Skeletal muscle satellite cell (primary cell): ENCODE measurements around the gene CMTM8.

Source experiments
- H3K27me3 ChIP-seq: 2 replicates; pipeline ENCODE4 v1.7.0; 2013; ENCODE audit warnings: low read length; ENCODE audit not compliant: control insufficient read depth, insufficient read depth
- H3K36me3 ChIP-seq: 2 replicates; pipeline ENCODE4 v1.7.0; 2013; ENCODE audit warnings: mild to moderate bottlenecking, control low read depth, low read length; ENCODE audit not compliant: insufficient read depth
- H3K4me1 ChIP-seq: 2 replicates; pipeline ENCODE4 v1.7.0; 2013; ENCODE audit warnings: low read length; ENCODE audit not compliant: control insufficient read depth, insufficient read depth
- H3K4me2 ChIP-seq: 2 replicates; pipeline ENCODE4 v1.7.0; 2013; ENCODE audit warnings: mild to moderate bottlenecking, low read length
- H3K4me3 ChIP-seq: 2 replicates; pipeline ENCODE4 v1.7.0; 2013; ENCODE audit warnings: low read length
- H3K9ac ChIP-seq: 2 replicates; pipeline ENCODE4 v1.7.0; 2013; ENCODE audit warnings: mild to moderate bottlenecking, low read depth, low read length, moderate library complexity
- H3K9me3 ChIP-seq: replicated peaks from 2 replicates; pipeline ENCODE4 v1.7.0; 2013; ENCODE audit warnings: mild to moderate bottlenecking, control low read depth, low read length

Gene CMTM8

GRCh38 chr3:32391643-32392535, 153.4 kb downstream of the CMTM8 start, which contains the start of gene CMTM7:
CMTM7 (plus strand) TSS chr3:32391853; CDS start chr3:32391907, 54 bp downstream.
- H3K4me2 ChIP-seq, result peak within 1 kb of the TSS; percentile 88
- H3K4me3 ChIP-seq, result peak within 1 kb of the TSS; percentile 94
- no peaks in the 10 kb centered on the region for H3K27me3 ChIP-seq
- H3K36me3 ChIP-seq, result no peaks in the 10 kb centered on the region
- peaks cover 12% of the 10 kb centered on the region for H3K4me1 ChIP-seq
- no peaks in the 10 kb centered on the region for H3K9me3 ChIP-seq
- peak within 1 kb of the TSS; percentile 86 for H3K9ac ChIP-seq

GRCh38 chr3:32392536-32393302, 154.2 kb downstream of the CMTM8 start:
- peak overlapping the region; percentile 86 for H3K9ac ChIP-seq
- H3K36me3 ChIP-seq, result no peaks in the 10 kb centered on the region
- no peaks in the 10 kb centered on the region for H3K9me3 ChIP-seq
- H3K4me3 ChIP-seq, result peak overlapping the region; percentile 94
- no peaks in the 10 kb centered on the region for H3K27me3 ChIP-seq
- H3K4me1 ChIP-seq, result peaks cover 12% of the 10 kb centered on the region
- H3K4me2 ChIP-seq, result peak overlapping the region; percentile 88

- no peaks in the 10 kb centered on the region for H3K36me3 ChIP-seq
- no peak overlapping the region for H3K4me3 ChIP-seq
- peaks cover 14% of the 10 kb centered on the region for H3K4me1 ChIP-seq
- H3K9ac ChIP-seq, result no peak overlapping the region
- no peak overlapping the region for H3K4me2 ChIP-seq
- H3K27me3 ChIP-seq, result no peaks in the 10 kb centered on the region
- no peaks in the 10 kb centered on the region for H3K9me3 ChIP-seq
These were observed 157.0 kb downstream of the CMTM8 start for GRCh38 chr3:32395496-32395895.

- H3K36me3 ChIP-seq, result no peaks in the 10 kb centered on the region
- H3K9ac ChIP-seq, result no peak overlapping the region
- no peaks in the 10 kb centered on the region for H3K9me3 ChIP-seq
- H3K27me3 ChIP-seq, result no peaks in the 10 kb centered on the region
- H3K4me1 ChIP-seq, result peaks cover 17% of the 10 kb centered on the region
- no peak overlapping the region for H3K4me3 ChIP-seq
- no peak overlapping the region for H3K4me2 ChIP-seq
These were observed 159.5 kb downstream of the CMTM8 start for GRCh38 chr3:32397941-32398340.

GRCh38 chr3:32398531-32398930, 160.1 kb downstream of the CMTM8 start:
- H3K4me3 ChIP-seq, result no peak overlapping the region
- H3K4me2 ChIP-seq, result no peak overlapping the region
- peaks cover 15% of the 10 kb centered on the region for H3K4me1 ChIP-seq
- H3K36me3 ChIP-seq, result no peaks in the 10 kb centered on the region
- no peak overlapping the region for H3K9ac ChIP-seq
- no peaks in the 10 kb centered on the region for H3K9me3 ChIP-seq
- no peaks in the 10 kb centered on the region for H3K27me3 ChIP-seq

- Histone ChIP-seq H3K36me3 (no peaks in the 10 kb centered on the region), H3K27me3 (no peaks in the 10 kb centered on the region), H3K4me3 (no peak overlapping the region), H3K9me3 (no peaks in the 10 kb centered on the region), H3K4me2 (no peak overlapping the region), H3K4me1 (peaks cover 15% of the 10 kb centered on the region), H3K9ac (no peak overlapping the region)
These were observed 160.6 kb downstream of the CMTM8 start for GRCh38 chr3:32399030-32399620.

- Histone ChIP-seq H3K9ac (peak overlapping the region; percentile 89), H3K4me1 (peaks cover 15% of the 10 kb centered on the region), H3K36me3 (no peaks in the 10 kb centered on the region), H3K4me2 (peak overlapping the region; percentile 98), H3K4me3 (peak overlapping the region; percentile 74), H3K9me3 (no peaks in the 10 kb centered on the region), H3K27me3 (no peaks in the 10 kb centered on the region)
These were observed 162.6 kb downstream of the CMTM8 start for GRCh38 chr3:32401126-32401525.

GRCh38 chr3:32401556-32402081, 163.1 kb downstream of the CMTM8 start:
- Histone ChIP-seq H3K27me3 (no peaks in the 10 kb centered on the region), H3K4me1 (peaks cover 15% of the 10 kb centered on the region)

GRCh38 chr3:32403663-32404062, 165.2 kb downstream of the CMTM8 start:
- Histone ChIP-seq H3K27me3 (no peaks in the 10 kb centered on the region), H3K9ac (no peak overlapping the region), H3K4me1 (peaks cover 15% of the 10 kb centered on the region), H3K9me3 (no peaks in the 10 kb centered on the region), H3K4me3 (no peak overlapping the region), H3K36me3 (no peaks in the 10 kb centered on the region), H3K4me2 (no peak overlapping the region)

More at GRCh38 chr3:32401556-32402081, 163.1 kb downstream of the CMTM8 start:
- H3K9me3 ChIP-seq, result no peaks in the 10 kb centered on the region
- no peaks in the 10 kb centered on the region for H3K36me3 ChIP-seq
- peak overlapping the region; percentile 89 for H3K9ac ChIP-seq
- peak overlapping the region; percentile 74 for H3K4me3 ChIP-seq
- peak overlapping the region; percentile 98 for H3K4me2 ChIP-seq

- H3K4me1 ChIP-seq, result peaks cover 13% of the 10 kb centered on the region
- no peaks in the 10 kb centered on the region for H3K9me3 ChIP-seq
- H3K4me2 ChIP-seq, result no peak overlapping the region
- no peaks in the 10 kb centered on the region for H3K27me3 ChIP-seq
- no peak overlapping the region for H3K4me3 ChIP-seq
- no peak overlapping the region for H3K9ac ChIP-seq
- H3K36me3 ChIP-seq, result no peaks in the 10 kb centered on the region
These were observed 166.2 kb downstream of the CMTM8 start for GRCh38 chr3:32404714-32405113.

GRCh38 chr3:32405155-32405554, 166.7 kb downstream of the CMTM8 start:
- Histone ChIP-seq H3K9me3 (no peaks in the 10 kb centered on the region), H3K4me2 (no peak overlapping the region), H3K4me1 (peaks cover 13% of the 10 kb centered on the region), H3K36me3 (no peaks in the 10 kb centered on the region), H3K9ac (no peak overlapping the region), H3K4me3 (no peak overlapping the region), H3K27me3 (no peaks in the 10 kb centered on the region)
